ENCODE results near the gene ADAMTS4. TPM values are rescaled to one million over a fixed set of nuclear protein-coding genes. Genes with fewer than 3 reads are reported as not detected.

The ADAMTS4 gene
- total RNA-seq, 1 donor from 2014 or later, result 12.5 TPM

DNA sequence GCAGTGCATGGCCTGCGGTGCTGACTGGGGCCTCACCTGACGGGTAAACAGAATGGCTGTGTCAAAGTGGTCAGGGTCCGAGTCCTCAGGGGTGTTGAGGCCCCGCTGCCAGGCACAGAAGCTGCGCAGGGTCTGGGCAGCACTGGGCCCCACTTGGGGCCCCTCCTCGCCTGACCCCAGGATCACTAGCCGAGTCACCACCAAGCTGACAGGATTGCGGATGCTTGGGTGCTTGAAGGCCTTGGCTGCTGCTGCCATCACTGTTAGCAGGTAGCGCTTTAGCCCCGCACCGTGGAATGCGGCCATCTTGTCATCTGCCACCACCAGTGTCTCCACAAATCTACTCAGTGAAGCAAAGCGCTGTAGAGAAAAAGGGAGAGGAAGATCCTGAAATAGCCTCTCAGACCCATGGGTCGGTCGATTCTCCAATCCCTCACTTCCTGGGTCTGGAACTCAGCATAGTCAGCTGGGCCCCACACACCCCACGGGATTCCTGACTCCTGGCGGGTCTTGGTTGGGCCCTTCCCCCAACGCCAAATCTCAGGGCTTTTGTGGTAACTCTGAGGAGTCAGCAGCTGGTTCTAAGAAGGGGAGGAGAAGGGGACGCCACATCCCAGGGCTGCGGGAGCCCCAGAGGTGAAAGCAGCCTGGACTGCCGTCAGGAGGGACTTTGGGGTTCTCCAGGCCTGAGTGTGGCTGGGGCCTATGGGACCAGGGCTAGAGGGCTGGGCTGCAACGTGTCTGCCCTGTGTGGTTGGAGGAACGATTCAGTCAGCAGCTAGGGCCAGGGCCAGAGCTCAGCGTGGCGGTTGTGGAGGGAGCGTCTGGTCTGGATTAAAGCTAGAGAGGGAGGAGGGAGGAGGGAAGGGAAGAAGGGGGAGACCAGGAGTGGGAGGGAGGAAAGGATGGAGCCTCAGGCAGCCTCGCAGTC, 2.1 kb downstream of the ADAMTS4 start:
- peak in 1 of 2 donors; percentile 32 for DNase-seq (ENCODE audit: low read depth in 2 of 2)

DNA sequence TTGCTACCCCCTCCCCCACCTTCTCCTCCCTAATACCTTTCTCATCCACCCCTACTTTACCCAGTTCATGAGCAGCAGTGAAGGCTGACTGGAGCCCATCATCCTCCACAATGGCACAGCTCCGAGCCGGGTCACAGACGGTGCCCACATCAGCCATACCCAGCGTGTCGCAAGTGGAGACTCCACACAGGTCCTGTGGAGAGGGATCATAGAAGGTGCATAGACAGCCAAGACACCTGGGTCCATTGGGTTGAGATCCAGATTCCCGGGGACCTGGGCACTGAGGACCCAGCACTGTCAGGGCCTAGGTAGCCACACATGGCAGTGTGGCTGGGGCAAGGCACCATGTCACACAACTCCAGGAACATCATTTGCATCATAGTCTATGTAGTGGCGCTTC, 2.7 kb downstream of the ADAMTS4 start:
- no peak for DNase-seq (ENCODE audit: low read depth in 2 of 2)

DNA sequence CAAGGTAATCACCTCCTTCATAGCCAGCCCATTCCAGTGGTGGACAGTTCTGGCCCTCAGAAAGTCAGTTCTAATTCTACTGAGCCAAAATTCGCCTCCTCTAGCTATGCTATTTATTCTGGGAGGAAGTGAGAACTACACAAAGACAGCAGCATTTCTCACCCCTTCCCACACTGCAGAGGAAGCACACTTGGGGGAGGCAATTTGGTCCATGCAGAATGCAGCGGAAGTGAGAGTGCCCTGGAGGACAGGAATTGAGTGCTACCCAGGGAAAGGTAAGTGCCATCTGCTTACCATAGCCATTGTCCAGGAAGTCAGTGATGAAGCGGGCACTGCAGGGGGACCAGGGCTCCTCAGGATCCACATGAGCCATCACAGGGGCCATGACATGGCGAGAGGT, 3.7 kb downstream of the ADAMTS4 start:
- no peak for DNase-seq (ENCODE audit: low read depth in 2 of 2)

DNA sequence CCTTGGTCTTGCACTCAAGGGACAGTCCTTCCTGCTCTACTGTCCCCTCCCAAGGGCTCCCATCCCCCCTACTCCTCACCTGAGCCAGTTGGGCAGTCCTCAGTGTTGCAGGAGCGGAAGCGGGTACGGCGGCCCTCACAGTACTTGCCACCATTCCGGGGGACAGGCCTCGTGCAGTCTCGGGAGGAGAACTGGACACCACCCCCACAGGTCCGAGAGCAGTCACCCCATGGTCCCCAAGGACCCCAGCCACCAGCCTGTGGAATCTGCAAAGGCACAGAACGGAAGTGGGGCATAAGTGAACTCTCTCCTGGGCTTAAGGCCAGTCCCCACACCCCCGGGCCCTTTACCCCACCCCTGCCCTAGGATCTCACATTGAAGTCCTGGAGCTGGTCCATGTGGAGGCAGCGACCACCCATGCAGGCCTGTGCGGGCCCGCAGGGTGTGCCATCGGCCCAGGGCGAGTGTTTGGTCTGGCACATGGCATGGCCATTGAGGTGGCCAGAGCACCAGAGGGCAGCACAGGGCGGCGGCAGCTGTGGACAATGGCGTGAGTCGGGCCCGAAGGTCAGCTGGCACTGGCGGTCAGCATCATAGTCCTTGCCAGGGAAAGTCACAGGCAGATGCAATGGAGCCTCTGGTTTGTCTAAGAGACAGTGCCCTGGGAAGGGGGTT, 5.2 kb downstream of the ADAMTS4 start:
- peak in 1 of 2 donors; percentile 55 for DNase-seq (ENCODE audit: low read depth in 2 of 2)

DNA sequence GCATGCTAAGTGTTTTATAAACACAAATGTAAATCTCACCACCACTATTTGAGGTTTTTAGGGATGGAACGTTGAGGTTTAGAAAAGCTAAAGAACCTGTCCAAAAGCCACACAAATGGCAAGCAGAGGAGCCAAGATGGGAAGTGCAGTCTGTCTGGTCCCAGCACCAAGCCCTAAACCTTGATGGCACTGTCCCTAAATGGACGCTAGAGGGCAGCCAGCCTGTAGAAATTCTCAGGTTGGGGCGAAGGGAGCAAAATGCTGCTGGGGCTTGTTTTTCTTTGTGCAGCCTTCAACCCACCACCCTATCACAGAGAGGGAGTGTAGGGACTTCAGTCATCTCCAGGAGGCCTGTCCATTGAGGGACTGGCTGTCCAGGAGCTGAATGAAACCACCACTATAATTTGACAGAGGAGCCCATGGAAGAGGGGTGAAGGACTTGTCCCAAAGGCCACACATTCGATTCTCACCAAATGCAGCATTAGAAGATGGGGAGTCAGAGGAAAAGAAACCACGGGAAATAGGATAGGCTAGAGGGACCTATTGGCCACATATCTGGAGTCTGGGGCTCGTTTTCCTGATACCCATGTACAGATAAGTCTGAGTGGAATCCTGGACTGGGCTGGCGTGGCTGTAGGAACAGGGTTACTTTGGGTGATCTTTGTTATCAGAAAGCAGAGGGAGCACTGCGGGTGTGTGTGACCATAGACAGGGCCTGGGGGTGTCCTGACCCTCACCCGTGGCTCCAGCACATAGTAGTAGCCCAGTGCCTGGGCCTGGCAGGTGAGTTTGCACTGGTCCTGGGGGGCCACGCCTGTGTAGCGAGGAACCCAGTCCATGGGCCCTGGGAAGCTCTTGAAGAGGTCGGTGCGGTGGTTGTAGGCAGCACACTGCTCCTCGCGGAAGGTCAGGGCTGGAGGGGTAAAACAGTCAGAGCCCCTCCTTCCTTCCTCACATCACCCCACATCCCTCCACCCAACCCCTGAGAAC, 6.1 kb downstream of the ADAMTS4 start:
- peak; percentile 48 to 79 for DNase-seq (ENCODE audit: low read depth in 2 of 2)

DNA sequence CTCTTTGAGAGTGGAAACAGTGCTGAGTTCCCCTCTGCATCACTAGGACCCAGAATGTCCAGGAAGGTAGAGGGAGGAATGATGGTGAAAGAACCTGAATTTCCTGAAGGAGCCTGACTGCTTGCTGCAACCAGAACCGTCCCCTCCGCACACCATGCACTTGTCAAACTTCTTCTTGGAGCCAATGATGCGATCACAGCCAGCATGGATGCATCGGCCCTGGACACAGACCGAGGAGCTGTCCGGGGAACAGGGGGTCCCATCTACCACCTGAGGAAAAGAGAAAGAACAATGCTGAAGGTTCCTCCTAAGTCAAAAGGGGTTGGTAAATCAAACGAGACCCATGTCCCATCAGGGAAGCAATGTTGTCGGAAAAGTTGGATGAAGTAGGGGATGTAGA, 6.9 kb downstream of the ADAMTS4 start:
- no peak for DNase-seq (ENCODE audit: low read depth in 2 of 2)

DNA sequence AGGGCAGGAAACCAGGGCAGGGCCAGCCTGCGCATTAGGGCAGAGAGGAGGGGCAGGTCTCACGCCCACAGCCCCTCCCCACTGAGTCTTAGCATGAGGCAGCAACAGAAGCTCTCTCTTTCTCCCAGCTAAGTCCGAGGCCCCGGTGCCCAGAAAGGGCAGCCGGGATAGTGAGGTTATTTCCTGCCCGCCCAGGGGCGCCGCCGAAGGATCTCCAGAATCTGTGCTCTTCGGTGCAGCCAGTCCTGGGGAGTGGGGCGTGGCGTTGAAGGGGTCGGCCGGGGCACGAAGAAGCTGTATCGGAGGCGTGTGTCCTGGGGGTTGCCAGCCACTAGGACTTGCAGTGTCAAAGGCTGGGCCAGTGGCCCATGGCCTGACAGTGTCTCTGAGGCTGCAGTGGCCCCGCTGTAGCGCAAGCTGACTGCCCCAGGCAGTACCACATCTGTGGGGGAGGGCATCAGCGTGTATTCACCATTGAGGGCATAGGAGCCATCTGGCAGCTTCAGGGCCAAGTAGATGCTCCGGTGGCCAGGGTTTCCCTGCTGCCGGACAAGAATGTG, 7.8 kb downstream of the ADAMTS4 start:
- no peak for DNase-seq (ENCODE audit: low read depth in 2 of 2)

DNA sequence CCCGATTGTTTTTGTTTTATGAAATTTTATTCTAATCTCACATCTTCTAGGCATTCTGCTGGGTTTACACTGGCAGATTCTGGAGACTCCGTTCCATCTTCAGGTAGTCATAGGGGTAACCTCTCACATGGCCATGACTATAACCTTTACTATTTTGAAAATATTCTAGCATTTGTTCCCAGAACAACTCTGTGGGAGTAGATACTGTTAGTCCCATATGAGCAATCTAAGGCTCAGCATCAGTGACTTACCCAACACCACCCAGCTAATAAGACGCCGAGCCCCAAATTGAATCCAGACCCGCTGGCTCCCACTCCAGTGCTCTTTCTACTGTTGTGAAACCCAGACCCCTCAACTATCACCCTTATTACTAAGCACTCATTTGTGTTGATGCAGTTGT, 9.8 kb downstream of the ADAMTS4 start:
- no peak for DNase-seq (ENCODE audit: low read depth in 2 of 2)

DNA sequence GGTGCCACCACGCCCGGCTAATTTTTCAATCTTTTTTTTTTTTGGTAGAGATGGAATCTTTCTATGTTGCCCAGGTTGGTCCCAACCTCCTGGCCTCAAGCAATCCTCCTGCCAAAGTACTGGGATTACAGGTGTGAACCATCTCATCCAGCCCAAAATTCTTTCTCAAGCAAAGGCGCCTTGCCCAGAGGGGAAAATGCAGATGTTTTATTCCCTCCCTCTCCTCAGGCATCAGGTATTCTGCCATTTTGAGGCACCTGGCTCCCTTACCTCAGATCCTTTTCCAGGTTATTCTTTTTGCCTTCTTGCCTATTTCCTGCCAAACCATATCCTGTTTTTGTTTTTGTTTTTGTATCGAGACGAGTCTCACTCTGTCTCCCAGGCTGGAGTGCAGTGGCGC, 10.5 kb downstream of the ADAMTS4 start:
- DNase-seq (ENCODE audit: low read depth in 2 of 2), result no peak

DNA sequence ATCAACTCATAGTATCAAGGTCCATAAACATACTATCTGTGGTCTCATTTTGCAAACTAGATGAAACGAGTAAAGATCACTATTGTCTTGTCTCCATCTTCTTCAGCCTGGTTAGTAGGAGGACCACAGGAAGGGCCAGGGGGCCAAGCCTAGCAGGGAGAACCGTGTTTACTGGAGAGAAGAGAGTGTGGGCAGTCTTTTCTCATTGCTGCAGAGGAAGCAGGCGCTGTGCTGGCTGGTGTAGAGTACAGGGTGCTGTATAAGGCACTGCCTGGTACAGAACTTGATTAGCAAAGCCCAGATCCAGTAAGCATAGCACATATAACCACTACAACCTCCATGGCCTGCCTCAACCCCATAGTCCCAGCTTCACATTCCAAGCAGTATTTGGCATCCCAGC, 11.5 kb downstream of the ADAMTS4 start:
- no peak for DNase-seq (ENCODE audit: low read depth in 2 of 2)

DNA sequence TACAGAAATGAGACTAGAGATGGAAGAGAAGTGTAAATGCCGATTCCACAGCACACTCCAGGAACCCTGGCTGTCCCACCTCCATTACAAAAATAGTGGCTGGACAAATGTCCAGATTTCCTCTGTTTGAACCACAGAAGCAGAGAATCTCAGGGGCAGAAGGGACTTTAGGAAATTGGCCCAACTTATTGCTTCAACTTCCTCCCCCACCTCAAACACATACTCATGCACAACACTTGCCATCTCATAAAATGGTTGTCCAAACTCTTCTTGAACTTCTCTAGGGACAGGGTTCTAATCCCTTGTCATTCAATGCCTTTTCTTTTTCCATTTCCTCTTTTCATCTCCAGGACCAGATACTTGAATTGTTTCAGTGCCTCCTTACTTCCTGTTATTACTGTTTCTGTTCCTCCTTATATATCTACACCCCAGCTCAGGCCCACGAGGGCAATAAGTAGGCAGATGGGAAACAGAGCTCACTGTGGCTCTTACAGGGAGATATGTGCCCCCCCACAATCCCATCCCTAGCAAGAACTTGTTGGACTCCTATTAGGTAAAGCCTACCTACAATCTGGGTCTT, 13.0 kb downstream of the ADAMTS4 start:
- DNase-seq (ENCODE audit: low read depth in 2 of 2), result no peak

DNA sequence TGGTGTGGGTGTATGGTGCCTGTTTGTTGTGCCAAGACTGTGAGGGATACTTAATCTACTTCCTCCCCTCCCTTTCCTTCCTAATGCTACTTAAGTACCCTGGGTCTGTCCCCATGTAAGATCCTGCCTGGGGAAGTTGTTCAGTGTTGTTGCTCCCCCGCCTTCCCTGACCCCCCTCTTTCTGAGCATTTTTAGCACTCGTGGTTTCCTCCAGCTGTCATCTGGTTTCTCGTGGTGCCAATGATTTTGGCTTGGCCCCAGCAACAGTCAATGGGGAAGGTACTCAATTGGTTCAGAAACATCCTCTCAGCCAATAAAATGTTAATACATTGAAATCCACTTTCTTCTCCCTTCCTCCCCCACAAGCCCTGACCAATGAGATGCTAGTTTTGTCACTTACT, 13.6 kb downstream of the ADAMTS4 start:
- DNase-seq (ENCODE audit: low read depth in 2 of 2), result peak; percentile 90 to 96

DNA sequence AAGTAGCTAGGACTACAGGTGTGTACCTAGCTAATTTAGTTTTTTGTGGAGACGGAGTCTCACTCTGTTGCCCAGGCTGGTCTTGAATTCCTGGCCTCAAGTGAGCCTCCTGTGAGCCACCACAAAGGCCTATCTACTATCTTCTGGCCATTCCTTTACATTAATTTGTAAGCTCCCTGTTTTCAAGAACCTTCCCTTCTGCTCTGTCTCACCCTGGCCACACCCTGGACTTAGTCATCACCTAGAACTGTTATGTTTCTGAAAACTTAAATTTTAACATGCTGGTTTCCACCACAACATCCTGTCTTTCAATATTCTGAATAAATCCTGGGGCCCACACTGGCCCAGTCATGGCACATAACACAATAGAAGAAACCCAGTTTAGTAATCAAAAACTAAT, 16.6 kb downstream of the ADAMTS4 start:
- DNase-seq (ENCODE audit: low read depth in 2 of 2), result peak in 1 of 2 donors; percentile 42

DNA sequence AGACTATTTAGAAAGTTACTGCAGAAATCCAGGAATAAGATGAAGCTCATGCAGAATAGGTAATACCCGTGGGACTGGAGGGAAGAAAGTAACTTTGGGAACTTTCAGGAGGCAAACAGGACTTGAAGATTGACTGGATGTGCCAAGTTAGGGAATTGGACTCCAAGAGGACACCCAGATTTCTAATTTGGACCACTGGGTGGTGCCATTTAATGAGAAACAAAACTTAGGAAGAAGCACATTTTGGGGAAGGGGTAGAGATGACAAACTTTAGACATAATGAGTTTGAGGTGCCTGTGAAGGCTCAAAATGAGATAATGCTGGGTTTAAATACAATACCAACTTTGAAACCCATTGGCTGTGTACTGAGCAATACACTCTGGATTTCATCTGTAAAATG, 18.2 kb downstream of the ADAMTS4 start:
- peak in 1 of 2 donors; percentile 25 for DNase-seq (ENCODE audit: low read depth in 2 of 2)

DNA sequence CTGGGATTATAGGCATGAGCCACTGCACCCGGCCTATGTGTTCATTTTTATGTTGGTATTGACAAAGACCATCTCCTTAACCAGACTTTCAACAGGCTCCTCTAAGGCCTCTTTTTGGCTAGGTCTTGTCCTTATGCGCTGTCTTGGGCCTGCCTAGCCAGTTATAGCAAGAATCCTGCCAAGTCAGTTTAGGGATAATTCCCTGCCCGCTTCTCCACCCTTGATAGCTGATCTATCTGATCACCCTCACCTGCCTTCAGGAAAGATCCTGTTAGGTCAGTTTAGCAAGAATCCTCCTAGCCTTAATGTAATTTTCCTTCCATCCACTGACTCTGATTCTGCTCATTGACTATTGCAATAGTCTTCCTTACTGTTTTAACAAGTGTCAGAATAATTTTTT, 19.2 kb downstream of the ADAMTS4 start:
- no peak for DNase-seq (ENCODE audit: low read depth in 2 of 2)

DNA sequence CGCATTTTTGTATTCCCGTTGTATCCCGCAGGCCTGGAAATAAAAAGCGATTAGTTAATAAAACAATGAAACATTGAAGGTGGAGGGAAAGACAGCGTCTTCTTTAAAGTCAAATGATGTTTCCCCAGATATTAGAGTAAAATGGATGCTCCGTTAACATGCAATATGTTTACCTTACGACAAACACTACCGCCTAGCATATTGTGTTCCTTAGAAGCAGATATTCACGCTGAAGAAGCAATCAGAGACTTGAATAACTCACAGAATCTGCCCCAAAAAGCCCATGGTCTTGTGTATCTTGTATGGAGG, 21.0 kb downstream of the ADAMTS4 start:
- no peak for DNase-seq (ENCODE audit: low read depth in 2 of 2)

DNA sequence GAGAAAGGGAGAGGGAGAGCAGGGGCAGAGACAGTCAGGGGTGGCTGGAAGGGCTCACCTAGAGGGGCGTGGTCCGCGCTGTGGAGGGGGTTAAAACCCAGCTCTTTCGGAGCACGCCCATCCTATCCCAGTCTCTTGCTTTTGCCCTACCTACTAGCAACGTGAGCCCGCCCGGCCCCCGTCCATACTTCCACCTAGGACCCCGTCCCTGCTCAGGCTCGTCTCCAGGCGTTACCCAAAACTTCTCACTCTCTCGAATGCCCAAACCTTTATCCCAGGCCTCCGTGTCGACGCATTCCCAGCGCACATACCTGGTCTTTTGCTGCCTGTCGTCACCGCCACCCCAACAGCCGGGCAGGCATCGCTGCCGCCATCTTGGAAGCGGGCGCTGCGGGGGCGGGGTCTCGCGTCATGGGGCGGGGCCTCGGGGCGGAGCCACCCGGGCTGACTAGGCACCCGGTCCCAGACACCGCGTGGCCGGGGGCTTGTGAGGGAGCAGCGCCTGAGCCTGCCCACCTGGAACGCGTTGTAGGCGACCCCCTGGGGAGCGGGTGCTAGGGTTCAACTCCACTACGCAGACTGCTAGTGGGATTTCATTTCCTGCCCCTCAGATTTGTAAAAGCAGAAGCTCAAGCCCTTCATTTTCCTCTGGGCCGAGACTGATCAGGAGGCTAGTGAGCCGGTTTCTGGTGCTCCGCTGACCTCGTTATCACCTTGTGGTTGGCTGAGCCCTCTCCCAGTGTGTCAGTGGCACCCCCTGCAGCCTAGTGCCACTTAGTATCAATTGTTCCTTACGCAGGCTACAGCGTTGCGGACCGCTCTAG, 21.5 kb downstream of the ADAMTS4 start, which contains the start of gene B4GALT3:
Gene B4GALT3 (minus strand): TSS at position 396 of the 824 bp plus-strand sequence. CDS start 1,447 bp downstream, outside the sequence.
- DNase-seq (ENCODE audit: low read depth in 2 of 2), result peak in 1 of 2 donors; percentile 80

DNA sequence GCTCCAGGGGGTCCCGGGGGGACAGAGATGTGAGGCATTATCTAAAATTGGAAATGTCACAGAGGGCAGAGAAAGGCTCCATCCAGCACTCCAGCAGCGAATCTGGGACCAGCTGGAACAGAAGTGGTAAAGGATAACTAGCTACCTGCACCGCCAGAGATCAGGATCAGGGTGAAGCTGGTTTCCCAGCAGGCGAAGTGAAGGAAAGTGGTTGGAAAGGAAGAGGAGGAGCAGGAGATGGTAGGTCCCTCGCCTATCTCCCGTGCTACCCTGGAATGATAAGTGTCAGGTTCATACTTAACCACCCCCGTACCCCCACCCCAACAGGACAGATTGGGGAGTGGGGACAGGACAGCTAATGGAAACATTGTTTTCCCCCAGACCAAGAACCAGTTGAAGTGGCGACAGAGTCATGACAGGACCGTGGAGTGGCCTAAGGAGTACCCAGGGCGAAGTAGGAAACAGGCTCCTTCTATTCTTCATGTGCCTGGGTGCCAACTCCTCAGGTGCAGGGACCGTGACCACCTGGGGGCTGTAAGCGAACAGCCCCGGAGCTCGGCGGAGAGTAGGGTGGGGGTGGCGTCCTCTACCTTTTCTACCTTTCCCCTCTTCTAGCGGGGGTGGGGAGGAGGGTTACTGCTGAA, 22.3 kb downstream of the ADAMTS4 start:
- DNase-seq (ENCODE audit: low read depth in 2 of 2), result no peak

DNA sequence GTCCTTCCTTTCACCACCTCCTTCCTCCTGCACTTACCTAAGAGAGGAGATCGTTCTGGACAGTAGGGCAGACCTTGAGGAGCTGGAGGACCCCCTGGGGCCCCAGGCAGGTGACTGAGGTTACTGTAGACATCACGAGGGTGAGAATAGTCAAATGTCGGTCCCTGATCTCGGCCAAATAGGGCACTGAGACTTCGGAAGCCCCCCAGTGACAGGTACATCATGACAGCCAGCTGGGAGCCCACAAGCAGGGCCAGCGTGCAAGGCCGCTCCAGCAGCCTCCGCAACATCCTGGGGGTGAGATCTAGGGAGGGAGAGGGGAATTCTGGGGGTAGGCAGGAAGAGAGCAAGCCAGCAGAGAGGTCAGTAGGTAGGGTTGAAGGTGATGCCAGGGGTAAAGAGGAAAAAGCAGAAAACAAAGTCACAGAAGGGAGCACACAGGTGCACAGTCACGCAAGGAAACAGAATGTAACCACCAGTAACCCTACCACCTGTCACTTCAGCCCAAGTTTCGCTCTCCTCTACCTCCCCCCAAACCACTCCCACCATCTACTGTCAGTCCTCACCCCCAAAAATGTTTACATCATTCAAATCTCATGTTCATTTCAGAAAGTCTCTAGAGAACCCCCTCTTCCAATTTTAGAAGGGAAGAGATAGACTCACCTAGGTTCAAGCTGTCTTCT, 22.9 kb downstream of the ADAMTS4 start:
- DNase-seq (ENCODE audit: low read depth in 2 of 2), result no peak

Measured in dermis microvascular lymphatic vessel endothelial cell (primary cell).